ENCODE results near the gene CMKLR1. TPM values are rescaled to one million over a fixed set of nuclear protein-coding genes. Genes with fewer than 3 reads are reported as not detected.

The CMKLR1 gene
- total RNA-seq, 5 donors from 2014 or later (not counting 1 experiment from before 2014, with no cell fraction given): 0.76 to 6.7 (median 0.98) TPM

GRCh38 chr12:108324351-108325017 is 14.6 kb downstream of the CMKLR1 start:
- Histone ChIP-seq H3K27ac (ENCODE audit: low read length) (no peak overlapping the region), H3K4me3 (ENCODE audit: control insufficient read depth in 1 of 2, extremely low read depth in 1 of 2, low read length in 1 of 2) (no peak overlapping the region), H3K27me3 (replicated peaks in 1 of 2; ENCODE audit: control insufficient read depth in 2 of 2, extremely low read depth in 1 of 2, insufficient read depth in 2 of 2, low read length in 1 of 2) (peaks cover 0 to 15% of the 10 kb centered on the region in 2 experiments), H3K4me1 (ENCODE audit: control insufficient read depth in 1 of 2, extremely low read depth in 1 of 2, insufficient read depth in 2 of 2, low read length in 2 of 2) (peaks cover 0 to 21% of the 10 kb centered on the region in 2 experiments), H3K9me3 (no peaks in the 10 kb centered on the region), H3K36me3 (ENCODE audit: control insufficient read depth in 2 of 2, extremely low read depth in 1 of 2, insufficient read depth in 1 of 2, low read length in 1 of 2) (no peaks in the 10 kb centered on the region)
- POLR2A ChIA-PET: no interaction called here
- WGBS (ENCODE audit: insufficient coverage): 91% methylated on average over 6 of the region's 8 CpGs
- CTCF ChIA-PET: no interaction called here
- Mint-ChIP-seq H3K9me3 (no peaks in the 10 kb centered on the region), H3K27me3 (peaks cover 6 to 15% of the 10 kb centered on the region in 2 donors), H3K36me3 (no peaks in the 10 kb centered on the region), H3K4me3 (no peak overlapping the region), H3K27ac (no peak overlapping the region), H3K4me1 (peaks cover 0 to 18% (median 0%) of the 10 kb centered on the region in 3 donors)
- no peak for ATAC-seq (replicated peaks in 1 of 4)
- no peak for DNase-seq

DNA sequence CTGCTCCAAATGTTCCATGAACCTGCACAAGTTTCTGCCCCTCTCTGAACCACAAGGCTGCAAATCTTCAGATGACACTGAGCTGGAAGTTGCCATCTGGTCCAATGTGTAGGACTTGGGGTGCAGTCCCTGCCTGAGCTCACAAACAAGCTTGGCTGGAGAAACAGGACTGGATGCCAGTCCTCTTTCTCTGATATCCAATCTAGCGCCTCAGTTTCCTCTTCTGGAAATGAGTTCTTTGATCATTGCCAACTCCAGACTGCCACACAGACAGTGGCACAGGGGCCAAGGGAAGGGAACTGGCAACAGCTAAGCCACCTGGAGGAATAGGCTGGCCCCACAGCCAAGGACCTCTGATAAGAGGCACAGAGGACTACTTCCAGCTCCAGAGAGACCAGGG is 15.5 kb downstream of the CMKLR1 start:
- DNase-seq (no peak), ATAC-seq (replicated peaks in 1 of 4) (no peak)
- Mint-ChIP-seq H3K27ac (no peak overlapping the region), H3K36me3 (no peaks in the 10 kb centered on the region), H3K4me3 (no peak overlapping the region), H3K27me3 (peaks cover 6 to 19% of the 10 kb centered on the region in 2 donors), H3K4me1 (peaks cover 0 to 15% (median 0%) of the 10 kb centered on the region in 3 donors), H3K9me3 (no peaks in the 10 kb centered on the region)
- no peak overlapping the region for H3K27ac ChIP-seq (ENCODE audit: low read length)
- H3K36me3 ChIP-seq (ENCODE audit: control insufficient read depth in 2 of 2, extremely low read depth in 1 of 2, insufficient read depth in 1 of 2, low read length in 1 of 2): no peaks in the 10 kb centered on the region
- CTCF ChIA-PET: no interaction called here
- H3K4me1 ChIP-seq (ENCODE audit: control insufficient read depth in 1 of 2, extremely low read depth in 1 of 2, insufficient read depth in 2 of 2, low read length in 2 of 2): peaks cover 0 to 16% of the 10 kb centered on the region in 2 experiments
- POLR2A ChIA-PET: no interaction called here
- no peaks in the 10 kb centered on the region for H3K9me3 ChIP-seq
- H3K27me3 ChIP-seq (replicated peaks in 1 of 2; ENCODE audit: control insufficient read depth in 2 of 2, extremely low read depth in 1 of 2, insufficient read depth in 2 of 2, low read length in 1 of 2): peaks cover 0 to 19% of the 10 kb centered on the region in 2 experiments
- no peak overlapping the region for H3K4me3 ChIP-seq (ENCODE audit: control insufficient read depth in 1 of 2, extremely low read depth in 1 of 2, low read length in 1 of 2)
- WGBS (ENCODE audit: insufficient coverage): 83% methylated on average over 1 of the region's 1 CpG

GRCh38 chr12:108322998-108323397 is 16.1 kb downstream of the CMKLR1 start:
- Mint-ChIP-seq H3K4me1 (peaks cover 0 to 15% (median 0%) of the 10 kb centered on the region in 3 donors), H3K9me3 (no peaks in the 10 kb centered on the region), H3K27ac (no peak overlapping the region), H3K36me3 (no peaks in the 10 kb centered on the region), H3K4me3 (no peak overlapping the region), H3K27me3 (peaks cover 6 to 19% of the 10 kb centered on the region in 2 donors)
- no peaks in the 10 kb centered on the region for H3K36me3 ChIP-seq (ENCODE audit: control insufficient read depth in 2 of 2, extremely low read depth in 1 of 2, insufficient read depth in 1 of 2, low read length in 1 of 2)
- CTCF ChIA-PET: no interaction called here
- H3K27ac ChIP-seq (ENCODE audit: low read length): no peak overlapping the region
- no peak overlapping the region for H3K4me3 ChIP-seq (ENCODE audit: control insufficient read depth in 1 of 2, extremely low read depth in 1 of 2, low read length in 1 of 2)
- H3K4me1 ChIP-seq (ENCODE audit: control insufficient read depth in 1 of 2, extremely low read depth in 1 of 2, insufficient read depth in 2 of 2, low read length in 2 of 2): peaks cover 0 to 13% of the 10 kb centered on the region in 2 experiments
- peaks cover 0 to 21% of the 10 kb centered on the region in 2 experiments for H3K27me3 ChIP-seq (replicated peaks in 1 of 2; ENCODE audit: control insufficient read depth in 2 of 2, extremely low read depth in 1 of 2, insufficient read depth in 2 of 2, low read length in 1 of 2)
- no peak for DNase-seq
- POLR2A ChIA-PET: no interaction called here
- ATAC-seq (replicated peaks in 1 of 4): no peak
- no peaks in the 10 kb centered on the region for H3K9me3 ChIP-seq
- WGBS (ENCODE audit: insufficient coverage): 89% methylated on average over 1 of the region's 2 CpGs

DNA sequence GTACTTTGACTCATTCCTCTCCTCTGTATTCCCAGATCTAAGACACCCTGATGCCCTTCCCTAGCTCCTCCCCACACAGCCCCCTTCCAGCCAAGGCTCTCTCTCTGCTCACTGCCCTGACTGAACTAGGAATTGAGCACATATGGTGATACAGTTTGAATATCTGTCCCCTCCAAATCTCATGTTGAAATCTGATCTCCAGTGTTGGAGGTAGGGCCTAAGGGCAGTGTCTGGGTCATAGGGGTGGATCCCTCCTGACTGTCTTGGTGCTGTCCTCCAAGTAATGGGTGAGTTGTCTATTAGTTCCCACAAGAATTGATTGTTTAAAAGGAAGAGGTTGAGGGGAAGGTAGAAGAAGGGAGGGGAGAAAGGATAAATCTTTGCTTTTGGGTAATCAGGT is 17.4 kb downstream of the CMKLR1 start:
- DNase-seq (no peak), ATAC-seq (replicated peaks in 1 of 4) (no peak)
- Mint-ChIP-seq H3K9me3 (peaks cover 0 to 4% (median 0%) of the 10 kb centered on the region in 3 donors), H3K27ac (no peak overlapping the region), H3K4me3 (no peak overlapping the region), H3K36me3 (no peaks in the 10 kb centered on the region), H3K27me3 (peaks cover 6 to 19% of the 10 kb centered on the region in 2 donors), H3K4me1 (peaks cover 0 to 15% (median under 1%) of the 10 kb centered on the region in 3 donors)
- Histone ChIP-seq H3K4me1 (ENCODE audit: control insufficient read depth in 1 of 2, extremely low read depth in 1 of 2, insufficient read depth in 2 of 2, low read length in 2 of 2) (peaks cover 0 to 13% of the 10 kb centered on the region in 2 experiments), H3K27me3 (replicated peaks in 1 of 2; ENCODE audit: control insufficient read depth in 2 of 2, extremely low read depth in 1 of 2, insufficient read depth in 2 of 2, low read length in 1 of 2) (peaks cover 0 to 22% of the 10 kb centered on the region in 2 experiments), H3K9me3 (no peaks in the 10 kb centered on the region), H3K4me3 (ENCODE audit: control insufficient read depth in 1 of 2, extremely low read depth in 1 of 2, low read length in 1 of 2) (no peak overlapping the region), H3K27ac (ENCODE audit: low read length) (no peak overlapping the region), H3K36me3 (ENCODE audit: control insufficient read depth in 2 of 2, extremely low read depth in 1 of 2, insufficient read depth in 1 of 2, low read length in 1 of 2) (no peaks in the 10 kb centered on the region)
- ChIA-PET CTCF (no interaction called here), POLR2A (no interaction called here)

DNA sequence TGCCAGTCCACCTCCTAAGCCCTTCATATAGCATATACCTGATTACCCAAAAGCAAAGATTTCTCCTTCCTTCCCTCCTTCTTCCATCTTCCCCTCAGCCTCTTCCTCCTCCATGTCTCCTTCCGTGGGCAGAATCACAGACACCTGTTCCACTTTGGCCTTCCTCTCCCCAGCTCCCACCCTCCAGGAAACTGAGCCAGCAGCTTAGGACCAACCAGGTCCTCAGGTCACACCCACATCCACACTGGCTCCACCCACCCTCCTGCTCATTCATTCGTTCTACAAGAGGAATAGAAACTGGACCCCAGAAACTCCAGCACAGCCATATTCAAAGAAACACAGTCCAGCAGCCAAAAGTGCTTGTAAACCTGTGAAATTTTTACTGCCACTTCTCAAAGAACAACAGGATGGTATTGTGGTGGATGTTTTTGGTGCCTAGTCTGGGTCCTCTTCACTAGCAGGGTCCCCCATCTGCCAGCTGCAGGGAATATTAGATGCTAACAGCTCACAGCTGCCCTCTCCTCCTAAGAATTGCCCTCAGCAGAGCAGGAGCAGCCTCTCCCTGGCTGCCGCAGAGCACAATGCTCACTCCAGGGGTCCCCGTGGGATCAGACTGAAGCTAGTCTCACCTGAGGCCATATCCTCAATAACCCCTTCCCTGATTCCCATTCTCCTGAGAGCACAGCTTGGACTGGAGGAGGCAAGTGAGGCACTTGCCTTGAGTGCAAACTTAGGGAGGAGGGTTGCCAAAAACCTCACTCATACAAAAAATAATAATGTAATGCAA is 18.4 kb downstream of the CMKLR1 start:
- ChIA-PET POLR2A (no interaction called here), CTCF (no interaction called here)
- Histone ChIP-seq H3K4me3 (ENCODE audit: control insufficient read depth in 1 of 2, extremely low read depth in 1 of 2, low read length in 1 of 2) (no peak overlapping the region), H3K27me3 (replicated peaks in 1 of 2; ENCODE audit: control insufficient read depth in 2 of 2, extremely low read depth in 1 of 2, insufficient read depth in 2 of 2, low read length in 1 of 2) (peaks cover 0 to 25% of the 10 kb centered on the region in 2 experiments), H3K27ac (ENCODE audit: low read length) (no peak overlapping the region), H3K4me1 (ENCODE audit: control insufficient read depth in 1 of 2, extremely low read depth in 1 of 2, insufficient read depth in 2 of 2, low read length in 2 of 2) (peaks cover 0 to 17% of the 10 kb centered on the region in 2 experiments), H3K9me3 (no peaks in the 10 kb centered on the region), H3K36me3 (ENCODE audit: control insufficient read depth in 2 of 2, extremely low read depth in 1 of 2, insufficient read depth in 1 of 2, low read length in 1 of 2) (no peaks in the 10 kb centered on the region)
- H3K4me1 Mint-ChIP-seq: peaks cover 0 to 24% (median 9%) of the 10 kb centered on the region in 3 donors
- WGBS (ENCODE audit: insufficient coverage): 64% methylated on average over 2 of the region's 4 CpGs
- no peak overlapping the region for H3K4me3 Mint-ChIP-seq
- peaks cover 0 to 4% (median 0%) of the 10 kb centered on the region in 3 donors for H3K9me3 Mint-ChIP-seq
- DNase-seq (no peak), ATAC-seq (replicated peaks in 1 of 4) (no peak)
- no peak overlapping the region for H3K27ac Mint-ChIP-seq
- H3K36me3 Mint-ChIP-seq: no peaks in the 10 kb centered on the region
- peaks cover 6 to 16% of the 10 kb centered on the region in 2 donors for H3K27me3 Mint-ChIP-seq

GRCh38 chr12:108319277-108320234 is 19.6 kb downstream of the CMKLR1 start:
- POLR2A ChIA-PET: no interaction called here
- H3K27ac Mint-ChIP-seq: no peak overlapping the region
- peaks cover 0 to 4% (median 0%) of the 10 kb centered on the region in 3 donors for H3K9me3 Mint-ChIP-seq
- 80% methylated on average over 1 of the region's 2 CpGs for WGBS (ENCODE audit: insufficient coverage)
- H3K4me1 Mint-ChIP-seq: peaks cover 0 to 24% (median 17%) of the 10 kb centered on the region in 3 donors
- no peak overlapping the region for H3K4me3 ChIP-seq (ENCODE audit: control insufficient read depth in 1 of 2, extremely low read depth in 1 of 2, low read length in 1 of 2)
- no peaks in the 10 kb centered on the region for H3K36me3 Mint-ChIP-seq
- H3K27ac ChIP-seq (ENCODE audit: low read length): no peak overlapping the region
- H3K4me3 Mint-ChIP-seq: no peak overlapping the region
- peaks cover 6 to 16% of the 10 kb centered on the region in 2 donors for H3K27me3 Mint-ChIP-seq
- ATAC-seq (replicated peaks in 1 of 4) (no peak), DNase-seq (no peak)
- H3K4me1 ChIP-seq (ENCODE audit: control insufficient read depth in 1 of 2, extremely low read depth in 1 of 2, insufficient read depth in 2 of 2, low read length in 2 of 2): peaks cover 0 to 12% of the 10 kb centered on the region in 2 experiments
- no peaks in the 10 kb centered on the region for H3K9me3 ChIP-seq
- peaks cover 0 to 27% of the 10 kb centered on the region in 2 experiments for H3K27me3 ChIP-seq (replicated peaks in 1 of 2; ENCODE audit: control insufficient read depth in 2 of 2, extremely low read depth in 1 of 2, insufficient read depth in 2 of 2, low read length in 1 of 2)
- CTCF ChIA-PET: no interaction called here
- no peaks in the 10 kb centered on the region for H3K36me3 ChIP-seq (ENCODE audit: control insufficient read depth in 2 of 2, extremely low read depth in 1 of 2, insufficient read depth in 1 of 2, low read length in 1 of 2)
